Body of pancreas (tissue), 4 donors: ENCODE results near the gene SLC10A6.

ENCODE experiments used
- CTCF ChIP-seq, 7 experiments: fragments of 450-650 bp in 4 of 7; fragments of 200-600 bp in 3 of 7; sonication (generic) in 3 of 7; IDR thresholded peaks; one replicate each; pipeline ENCODE4 v1.5.1; 2016 to 2019; ENCODE audit warnings: antibody characterized with exemption in 7 of 7
- POLR2A ChIP-seq, 3 donors: fragments of 450-650 bp; IDR thresholded peaks; one replicate each; pipeline ENCODE4 v1.6.1; 2016; ENCODE audit warnings: antibody characterized with exemption in 3 of 3, mild to moderate bottlenecking in 2 of 3

- no peak for TF ChIP-seq CTCF (IDR thresholded peaks at IDR 0.05)
- no peak for TF ChIP-seq POLR2A (IDR thresholded peaks at IDR 0.05)
Measured at GRCh38 chr4:86818841-86819240, 30.3 kb downstream of the SLC10A6 start.
